Activated T-helper 1 cell treated with anti-CD3 and anti-CD28 coated beads, Interleukin-2, amount 50 U/mL, for 16 hours (primary cell): ENCODE data around the gene CCDC170.
"Not testable (repeated sequence)": the region's sequence is repeated elsewhere in the genome, so short reads cannot be mapped to it uniquely, and the experiment has no call there.

Experiments
- DNase-seq, 2 donors: peaks; one replicate each; pipeline ENCODE4 v3.0.0-alpha.2; 2020; ENCODE audit warnings: low read depth in 1 of 2, low spot score in 1 of 2

The CCDC170 gene

GRCh38 chr6:151493804-151494234, at the start of gene CCDC170:
CCDC170 (plus strand) TSS chr6:151494017; CDS start chr6:151494129, 112 bp downstream.
- no peak for DNase-seq

GRCh38 chr6:151445482-151445881, 48.3 kb upstream of the CCDC170 start:
- DNase-seq = no peak

GRCh38 chr6:151447237-151447636, 46.6 kb upstream of the CCDC170 start:
- no peak for DNase-seq

GRCh38 chr6:151448623-151449022, 45.2 kb upstream of the CCDC170 start:
- DNase-seq = no peak

GRCh38 chr6:151450928-151451327, 42.9 kb upstream of the CCDC170 start:
- not testable (repeated sequence) for DNase-seq

- no peak for DNase-seq
Observed at GRCh38 chr6:151451417-151451949, 42.3 kb upstream of the CCDC170 start.

- peak; percentile 99 for DNase-seq
Observed at GRCh38 chr6:151451950-151452749, 41.7 kb upstream of the CCDC170 start, which contains the start of gene RMND1. RMND1 (minus strand) TSS chr6:151452126; CDS start chr6:151445811, 6,315 bp downstream.

GRCh38 chr6:151452750-151453427, 40.9 kb upstream of the CCDC170 start:
- no peak for DNase-seq

- DNase-seq = not testable (repeated sequence)
Observed at GRCh38 chr6:151455751-151456398, 37.9 kb upstream of the CCDC170 start.

GRCh38 chr6:151461673-151462072, 32.1 kb upstream of the CCDC170 start:
- DNase-seq = no peak

GRCh38 chr6:151464702-151465101, 29.1 kb upstream of the CCDC170 start:
- DNase-seq = no peak

- DNase-seq = no peak
Observed at GRCh38 chr6:151475653-151476523, 17.9 kb upstream of the CCDC170 start.

- DNase-seq = no peak
Observed at GRCh38 chr6:151477726-151478125, 16.1 kb upstream of the CCDC170 start.

GRCh38 chr6:151478670-151479069, 15.1 kb upstream of the CCDC170 start:
- DNase-seq = no peak

GRCh38 chr6:151481786-151482185, 12.0 kb upstream of the CCDC170 start:
- no peak for DNase-seq

GRCh38 chr6:151482290-151482689, 11.5 kb upstream of the CCDC170 start:
- no peak for DNase-seq

- no peak for DNase-seq
Observed at GRCh38 chr6:151483994-151484393, 9.8 kb upstream of the CCDC170 start.

GRCh38 chr6:151488226-151488625, 5.6 kb upstream of the CCDC170 start:
- DNase-seq = no peak

- DNase-seq = no peak
Observed at GRCh38 chr6:151490996-151491395, 2.8 kb upstream of the CCDC170 start.

GRCh38 chr6:151493161-151493803, 535 bp upstream of the CCDC170 start:
- no peak for DNase-seq
